HepG2 (cell line): ENCODE results near the gene PATZ1. TPM values are rescaled to one million over a fixed set of nuclear protein-coding genes. Genes with fewer than 3 reads are reported as not detected.

Experiments
- ARNT2 ChIP-seq: sonication (generic); formaldehyde crosslinking; IDR thresholded peaks from 2 replicates; pipeline ENCODE4 v1.8.0; 2022; ENCODE audit warnings: mild to moderate bottlenecking, low read depth, missing genetic modification reagents, moderate library complexity
- CHD2 ChIP-seq: IDR thresholded peaks from 2 replicates; pipeline ENCODE4 v1.6.1; 2011; ENCODE audit warnings: low read depth, low read length, improper control_type of control experiment
- HDAC2 ChIP-seq: sonication (generic); formaldehyde crosslinking; IDR thresholded peaks from 2 replicates; pipeline ENCODE4 v1.4.0; 2020; ENCODE audit warnings: missing genetic modification reagents
- HNRNPH1 ChIP-seq: fragments of 200-400 bp; formaldehyde crosslinking; optimal IDR thresholded peaks from 2 replicates; pipeline ENCODE3; 2017; ENCODE audit warnings: mild to moderate bottlenecking, low read depth, low read length
- NAIF1 ChIP-seq: sonication (generic); formaldehyde crosslinking; IDR thresholded peaks from 2 replicates; pipeline ENCODE4 v1.5.0; 2020; ENCODE audit warnings: mild to moderate bottlenecking, missing genetic modification reagents, borderline replicate concordance
- NR2C2 ChIP-seq: sonication (generic); formaldehyde crosslinking; IDR thresholded peaks from 2 replicates; pipeline ENCODE4 v1.4.0; 2020; ENCODE audit warnings: missing genetic modification reagents, mild to moderate bottlenecking, moderate library complexity, borderline replicate concordance
- PHF5A ChIP-seq: IDR thresholded peaks from one replicate; pipeline ENCODE4 v1.6.1; 2018; ENCODE audit warnings: low read depth, missing genetic modification reagents; ENCODE audit not compliant: unreplicated experiment
- PRMT3 ChIP-seq: sonication (generic); formaldehyde crosslinking; IDR thresholded peaks from 2 replicates; pipeline ENCODE4 v1.8.1; 2022; ENCODE audit warnings: low read depth, mild to moderate bottlenecking, moderate library complexity, missing genetic modification reagents, borderline replicate concordance
- RAD51 ChIP-seq: fragments of 450-650 bp; IDR thresholded peaks from 2 replicates; pipeline ENCODE4 v1.6.1; 2016; ENCODE audit warnings: borderline replicate concordance
- RFXAP ChIP-seq: sonication (generic); formaldehyde crosslinking; IDR thresholded peaks from 2 replicates; pipeline ENCODE4 v1.4.0; 2020; ENCODE audit warnings: missing genetic modification reagents, borderline replicate concordance
- TBX2 ChIP-seq: sonication (generic); formaldehyde crosslinking; IDR thresholded peaks from 2 replicates; pipeline ENCODE4 v1.5.0; 2020; ENCODE audit warnings: missing genetic modification reagents, mild to moderate bottlenecking, borderline replicate concordance
- TSC22D2 ChIP-seq: sonication (generic); formaldehyde crosslinking; IDR thresholded peaks from 2 replicates; pipeline ENCODE4 v1.5.1; 2020; ENCODE audit warnings: missing genetic modification reagents, mild to moderate bottlenecking, borderline replicate concordance
- ZC3H13 ChIP-seq: sonication (generic); formaldehyde crosslinking; IDR thresholded peaks from 2 replicates; pipeline ENCODE4 v1.8.1; 2023; ENCODE audit warnings: mild to moderate bottlenecking, missing genetic modification reagents, moderate library complexity
- ZNF207 ChIP-seq: fragments of 450-650 bp; IDR thresholded peaks from 2 replicates; pipeline ENCODE4 v1.6.1; 2016; ENCODE audit warnings: antibody characterized with exemption, borderline replicate concordance
- ZNF329 ChIP-seq: sonication (generic); formaldehyde crosslinking; IDR thresholded peaks from 2 replicates; pipeline ENCODE4 v1.9.0; 2021; ENCODE audit warnings: low read depth, mild to moderate bottlenecking, missing genetic modification reagents
- ZNF34 ChIP-seq: sonication (generic); formaldehyde crosslinking; IDR thresholded peaks from 2 replicates; pipeline ENCODE4 v1.4.0; 2020; ENCODE audit warnings: mild to moderate bottlenecking, missing genetic modification reagents, borderline replicate concordance
- ZNF713 ChIP-seq: sonication (generic); formaldehyde crosslinking; IDR thresholded peaks from 2 replicates; pipeline ENCODE4 v1.4.0; 2020; ENCODE audit warnings: mild to moderate bottlenecking, missing genetic modification reagents
- polyA plus RNA-seq, 8 experiments: library from polyadenylated mRNA; depleted of rRNA in 3 of 8; stranded (reverse) in 7 of 8; unstranded in 1 of 8; fragments of >200 nt; fragmentation: Illumina TruSeq in 4 of 8; extraction: Trizol in 4 of 8; gene quantifications; 2 replicates each; pipeline versions ENCODE4 v1.2.1 to v1.2.3, GENCODE V29; 2011 to 2016; ENCODE audit warnings: low read depth in 4 of 8, missing spikeins in 1 of 8, mixed read lengths in 1 of 8; ENCODE audit not compliant: insufficient read depth in 1 of 8
- total RNA-seq, 5 experiments: library from RNA; depleted of rRNA; stranded (reverse); fragments of >200 nt; fragmentation: Illumina TruSeq; extraction: Trizol; gene quantifications; 2 replicates each; pipeline ENCODE4 v1.2.3, GENCODE V29; 2016; ENCODE audit warnings: low read depth in 1 of 5
- TF ChIP-seq, protein P1 (sequence below): sonication (generic); formaldehyde crosslinking; IDR thresholded peaks from 2 replicates; pipeline ENCODE4 v1.8.1; 2023; ENCODE audit warnings: mild to moderate bottlenecking, inconsistent platforms, moderate library complexity, missing genetic modification reagents, borderline replicate concordance
- TF ChIP-seq, protein P2 (sequence below): sonication (generic); IDR thresholded peaks from 2 replicates; pipeline ENCODE4 v1.6.1; 2016; ENCODE audit warnings: low read depth, borderline replicate concordance
- TF ChIP-seq, protein P3 (sequence below): IDR thresholded peaks from 2 replicates; pipeline ENCODE4 v1.6.1; 2016; ENCODE audit warnings: low read depth, control low read depth
- TF ChIP-seq, protein P4 (sequence below): sonication (generic); formaldehyde crosslinking; IDR thresholded peaks from 2 replicates; pipeline ENCODE4 v1.5.0; 2020; ENCODE audit warnings: mild to moderate bottlenecking, missing genetic modification reagents
- TF ChIP-seq, protein P5 (sequence below): sonication (generic); formaldehyde crosslinking; IDR thresholded peaks from 2 replicates; pipeline ENCODE4 v1.4.0; 2020; ENCODE audit warnings: mild to moderate bottlenecking, low read depth, missing genetic modification reagents

Gene PATZ1
- total and polyA plus RNA-seq, 2 of the 13 experiments (the other 11 are each of a cell fraction or from before 2014, with no cell fraction given) = 24.9 to 30.5 TPM

GRCh38 chr22:31350410-31350863, 4.3 kb upstream of the PATZ1 start (continued):
- TF ChIP-seq, protein P1, sequence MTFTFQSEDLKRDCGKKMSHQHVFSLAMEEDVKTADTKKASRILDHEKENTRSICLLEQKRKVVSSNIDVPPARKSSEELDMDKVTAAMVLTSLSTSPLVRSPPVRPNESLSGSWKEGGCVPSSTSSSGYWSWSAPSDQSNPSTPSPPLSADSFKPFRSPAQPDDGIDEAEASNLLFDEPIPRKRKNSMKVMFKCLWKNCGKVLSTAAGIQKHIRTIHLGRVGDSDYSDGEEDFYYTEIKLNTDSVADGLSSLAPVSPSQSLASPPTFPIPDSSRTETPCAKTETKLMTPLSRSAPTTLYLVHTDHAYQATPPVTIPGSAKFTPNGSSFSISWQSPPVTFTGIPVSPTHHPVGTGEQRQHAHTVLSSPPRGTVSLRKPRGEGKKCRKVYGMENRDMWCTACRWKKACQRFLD = no peak
- TF ChIP-seq HNRNPH1 = no peak
- TF ChIP-seq RFXAP (CRISPR knock-in tag) = no peak
- no peak for TF ChIP-seq ZNF713 (CRISPR knock-in tag)
- TF ChIP-seq, protein P2, sequence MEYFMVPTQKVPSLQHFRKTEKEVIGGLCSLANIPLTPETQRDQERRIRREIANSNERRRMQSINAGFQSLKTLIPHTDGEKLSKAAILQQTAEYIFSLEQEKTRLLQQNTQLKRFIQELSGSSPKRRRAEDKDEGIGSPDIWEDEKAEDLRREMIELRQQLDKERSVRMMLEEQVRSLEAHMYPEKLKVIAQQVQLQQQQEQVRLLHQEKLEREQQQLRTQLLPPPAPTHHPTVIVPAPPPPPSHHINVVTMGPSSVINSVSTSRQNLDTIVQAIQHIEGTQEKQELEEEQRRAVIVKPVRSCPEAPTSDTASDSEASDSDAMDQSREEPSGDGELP = peak; percentile 69; the same call in 1 of the 2 replicates
- TF ChIP-seq, protein P3, sequence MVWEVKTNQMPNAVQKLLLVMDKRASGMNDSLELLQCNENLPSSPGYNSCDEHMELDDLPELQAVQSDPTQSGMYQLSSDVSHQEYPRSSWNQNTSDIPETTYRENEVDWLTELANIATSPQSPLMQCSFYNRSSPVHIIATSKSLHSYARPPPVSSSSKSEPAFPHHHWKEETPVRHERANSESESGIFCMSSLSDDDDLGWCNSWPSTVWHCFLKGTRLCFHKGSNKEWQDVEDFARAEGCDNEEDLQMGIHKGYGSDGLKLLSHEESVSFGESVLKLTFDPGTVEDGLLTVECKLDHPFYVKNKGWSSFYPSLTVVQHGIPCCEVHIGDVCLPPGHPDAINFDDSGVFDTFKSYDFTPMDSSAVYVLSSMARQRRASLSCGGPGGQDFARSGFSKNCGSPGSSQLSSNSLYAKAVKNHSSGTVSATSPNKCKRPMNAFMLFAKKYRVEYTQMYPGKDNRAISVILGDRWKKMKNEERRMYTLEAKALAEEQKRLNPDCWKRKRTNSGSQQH (CRISPR knock-in tag) = peak; percentile 50; the same call in 1 of the 2 replicates
- TF ChIP-seq PRMT3 (CRISPR knock-in tag) = no peak
- 0 out of 2 replicates have a peak, but pooled peaks have one; percentile 16 for TF ChIP-seq NR2C2 (CRISPR knock-in tag)
- TF ChIP-seq PHF5A = no peak
- TF ChIP-seq ARNT2 (CRISPR knock-in tag) = no peak
- no peak for TF ChIP-seq ZNF329 (CRISPR knock-in tag)
- no peak for TF ChIP-seq RAD51
- TF ChIP-seq, protein P4, sequence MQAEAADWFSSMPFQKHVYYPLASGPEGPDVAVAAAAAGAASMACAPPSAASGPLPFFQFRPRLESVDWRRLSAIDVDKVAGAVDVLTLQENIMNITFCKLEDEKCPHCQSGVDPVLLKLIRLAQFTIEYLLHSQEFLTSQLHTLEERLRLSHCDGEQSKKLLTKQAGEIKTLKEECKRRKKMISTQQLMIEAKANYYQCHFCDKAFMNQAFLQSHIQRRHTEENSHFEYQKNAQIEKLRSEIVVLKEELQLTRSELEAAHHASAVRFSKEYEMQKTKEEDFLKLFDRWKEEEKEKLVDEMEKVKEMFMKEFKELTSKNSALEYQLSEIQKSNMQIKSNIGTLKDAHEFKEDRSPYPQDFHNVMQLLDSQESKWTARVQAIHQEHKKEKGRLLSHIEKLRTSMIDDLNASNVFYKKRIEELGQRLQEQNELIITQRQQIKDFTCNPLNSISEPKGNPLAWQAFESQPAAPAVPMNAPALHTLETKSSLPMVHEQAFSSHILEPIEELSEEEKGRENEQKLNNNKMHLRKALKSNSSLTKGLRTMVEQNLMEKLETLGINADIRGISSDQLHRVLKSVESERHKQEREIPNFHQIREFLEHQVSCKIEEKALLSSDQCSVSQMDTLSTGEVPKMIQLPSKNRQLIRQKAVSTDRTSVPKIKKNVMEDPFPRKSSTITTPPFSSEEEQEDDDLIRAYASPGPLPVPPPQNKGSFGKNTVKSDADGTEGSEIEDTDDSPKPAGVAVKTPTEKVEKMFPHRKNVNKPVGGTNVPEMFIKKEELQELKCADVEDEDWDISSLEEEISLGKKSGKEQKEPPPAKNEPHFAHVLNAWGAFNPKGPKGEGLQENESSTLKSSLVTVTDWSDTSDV (CRISPR knock-in tag) = no peak
- no peak for TF ChIP-seq ZNF34 (CRISPR knock-in tag)
- TF ChIP-seq, protein P5, sequence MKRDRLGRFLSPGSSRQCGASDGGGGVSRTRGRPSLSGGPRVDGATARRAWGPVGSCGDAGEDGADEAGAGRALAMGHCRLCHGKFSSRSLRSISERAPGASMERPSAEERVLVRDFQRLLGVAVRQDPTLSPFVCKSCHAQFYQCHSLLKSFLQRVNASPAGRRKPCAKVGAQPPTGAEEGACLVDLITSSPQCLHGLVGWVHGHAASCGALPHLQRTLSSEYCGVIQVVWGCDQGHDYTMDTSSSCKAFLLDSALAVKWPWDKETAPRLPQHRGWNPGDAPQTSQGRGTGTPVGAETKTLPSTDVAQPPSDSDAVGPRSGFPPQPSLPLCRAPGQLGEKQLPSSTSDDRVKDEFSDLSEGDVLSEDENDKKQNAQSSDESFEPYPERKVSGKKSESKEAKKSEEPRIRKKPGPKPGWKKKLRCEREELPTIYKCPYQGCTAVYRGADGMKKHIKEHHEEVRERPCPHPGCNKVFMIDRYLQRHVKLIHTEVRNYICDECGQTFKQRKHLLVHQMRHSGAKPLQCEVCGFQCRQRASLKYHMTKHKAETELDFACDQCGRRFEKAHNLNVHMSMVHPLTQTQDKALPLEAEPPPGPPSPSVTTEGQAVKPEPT (CRISPR knock-in tag) = no peak
- no peak for TF ChIP-seq ZC3H13 (CRISPR knock-in tag)
- no peak for TF ChIP-seq ZNF207
- TF ChIP-seq HDAC2 = 0 out of 2 replicates have a peak, but pooled peaks have one; percentile 30
- TF ChIP-seq NAIF1 (CRISPR knock-in tag) = no peak
- TF ChIP-seq CHD2 = no peak
- peak; percentile 72; the same call in 1 of the 2 replicates for TF ChIP-seq TBX2 (CRISPR knock-in tag)
- TF ChIP-seq TSC22D2 (CRISPR knock-in tag) = no peak
